Mesothelial cell of epicardium (in vitro differentiated cells): ENCODE measurements around the gene PGD. TPM values are rescaled to one million over a fixed set of nuclear protein-coding genes. Genes with fewer than 3 reads are reported as not detected.

Source experiments
- DNase-seq, 2 experiments: peaks; one replicate each; pipeline ENCODE4 v3.0.0; 2021; ENCODE audit warnings: low spot score in 2 of 2; ENCODE audit not compliant: unreplicated experiment in 2 of 2
- H3K27ac Mint-ChIP-seq: 2 replicates; pipeline ENCODE4 v1.8.0; 2021; ENCODE audit warnings: mixed read lengths
- H3K27me3 Mint-ChIP-seq: 2 replicates; pipeline ENCODE4 v1.8.0; 2021; ENCODE audit warnings: low read depth, mixed read lengths
- H3K36me3 Mint-ChIP-seq: 2 replicates; pipeline ENCODE4 v1.8.0; 2021; ENCODE audit warnings: mixed read lengths
- H3K4me1 Mint-ChIP-seq: 2 replicates; pipeline ENCODE4 v1.8.0; 2021; ENCODE audit warnings: mixed read lengths
- H3K4me3 Mint-ChIP-seq: 2 replicates; pipeline ENCODE4 v1.8.0; 2021; ENCODE audit warnings: mild to moderate bottlenecking, moderate library complexity, mixed read lengths
- H3K9me3 Mint-ChIP-seq: 2 replicates; pipeline ENCODE4 v1.8.0; 2021; ENCODE audit warnings: mixed read lengths
- total RNA-seq: library from RNA; stranded (reverse); gene quantifications from 3 replicates; pipeline ENCODE4 v1.2.1, GENCODE V29; 2021
- TF ChIP-seq, protein P1 (sequence below): fragments of 200-600 bp; sonication (generic); IDR thresholded peaks from one replicate; pipeline ENCODE4 v1.5.0; 2021; ENCODE audit warnings: antibody characterized with exemption; ENCODE audit not compliant: unreplicated experiment

The PGD gene
- total RNA-seq, 1 donor from 2014 or later: 167 TPM

DNA sequence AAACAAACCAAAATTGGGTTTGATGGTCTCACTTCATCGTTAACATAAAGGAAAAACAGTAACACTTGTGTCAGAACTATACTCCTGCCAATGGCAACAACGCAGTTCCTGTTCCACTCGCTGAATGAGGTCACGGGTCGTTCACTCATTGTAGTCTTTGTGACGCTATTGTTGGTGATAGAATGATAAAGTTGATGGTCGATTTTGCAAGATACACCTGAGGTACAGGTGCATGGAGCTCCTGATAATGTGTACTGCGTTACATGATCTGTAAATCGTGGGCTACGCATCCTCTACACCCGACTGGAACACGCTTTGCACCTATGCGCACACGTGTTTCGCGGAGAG is 31.0 kb downstream of the PGD start:
- TF ChIP-seq, protein P1, sequence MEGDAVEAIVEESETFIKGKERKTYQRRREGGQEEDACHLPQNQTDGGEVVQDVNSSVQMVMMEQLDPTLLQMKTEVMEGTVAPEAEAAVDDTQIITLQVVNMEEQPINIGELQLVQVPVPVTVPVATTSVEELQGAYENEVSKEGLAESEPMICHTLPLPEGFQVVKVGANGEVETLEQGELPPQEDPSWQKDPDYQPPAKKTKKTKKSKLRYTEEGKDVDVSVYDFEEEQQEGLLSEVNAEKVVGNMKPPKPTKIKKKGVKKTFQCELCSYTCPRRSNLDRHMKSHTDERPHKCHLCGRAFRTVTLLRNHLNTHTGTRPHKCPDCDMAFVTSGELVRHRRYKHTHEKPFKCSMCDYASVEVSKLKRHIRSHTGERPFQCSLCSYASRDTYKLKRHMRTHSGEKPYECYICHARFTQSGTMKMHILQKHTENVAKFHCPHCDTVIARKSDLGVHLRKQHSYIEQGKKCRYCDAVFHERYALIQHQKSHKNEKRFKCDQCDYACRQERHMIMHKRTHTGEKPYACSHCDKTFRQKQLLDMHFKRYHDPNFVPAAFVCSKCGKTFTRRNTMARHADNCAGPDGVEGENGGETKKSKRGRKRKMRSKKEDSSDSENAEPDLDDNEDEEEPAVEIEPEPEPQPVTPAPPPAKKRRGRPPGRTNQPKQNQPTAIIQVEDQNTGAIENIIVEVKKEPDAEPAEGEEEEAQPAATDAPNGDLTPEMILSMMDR: no peak
- no peaks in the 10 kb centered on the region for H3K9me3 Mint-ChIP-seq
- peak overlapping the region; percentile 86 for H3K4me3 Mint-ChIP-seq
- no peak overlapping the region for H3K27ac Mint-ChIP-seq
- no peak for DNase-seq
- H3K27me3 Mint-ChIP-seq: no peaks in the 10 kb centered on the region
- H3K36me3 Mint-ChIP-seq: no peaks in the 10 kb centered on the region
- H3K4me1 Mint-ChIP-seq: peaks cover 15% of the 10 kb centered on the region

DNA sequence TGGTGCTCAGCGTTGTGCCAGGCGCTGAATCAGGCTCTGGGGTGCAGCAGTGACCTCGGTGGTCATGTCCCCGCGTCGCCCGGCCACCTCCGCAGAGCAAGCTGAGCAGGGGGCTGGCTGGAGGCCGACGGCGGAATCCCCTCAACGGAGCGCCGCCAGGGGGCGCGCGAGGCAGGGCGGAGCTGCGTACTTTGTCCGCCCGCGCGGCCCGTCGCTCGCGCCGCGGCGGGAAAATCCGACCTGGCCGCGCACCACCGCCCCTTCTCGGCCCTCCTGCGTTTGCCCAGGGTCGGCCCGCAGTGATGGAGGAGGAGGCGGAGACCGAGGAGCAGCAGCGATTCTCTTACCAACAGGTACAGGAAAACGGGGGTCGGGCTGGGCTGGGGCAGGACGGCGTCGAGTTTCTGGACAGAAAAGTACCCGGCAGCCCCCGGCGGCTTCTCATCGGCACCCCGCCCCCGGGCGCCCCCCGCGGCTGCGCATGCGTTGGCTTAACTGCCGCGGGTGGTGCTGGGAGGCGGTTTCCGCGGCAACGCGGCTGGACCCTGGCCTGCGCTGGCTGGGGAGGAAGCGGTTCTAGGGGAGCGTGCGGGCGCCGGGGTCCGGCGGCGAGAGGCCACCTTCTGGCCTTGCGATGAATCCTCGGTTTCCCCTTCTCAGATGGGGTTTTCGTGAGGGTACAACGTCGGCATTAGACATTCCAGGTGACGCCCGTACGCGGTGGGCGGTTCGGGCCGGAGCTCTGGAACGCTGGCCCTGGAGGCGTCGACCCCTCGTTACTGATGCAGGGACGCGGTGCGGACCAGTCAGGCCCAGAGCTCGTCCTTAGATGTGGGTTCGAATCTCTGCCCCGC is 31.6 kb downstream of the PGD start, which contains the start of gene CENPS:
TSS of gene CENPS (plus strand) at position 218 of the 854 bp plus-strand sequence. CDS start at position 303, 85 bp downstream.
- Mint-ChIP-seq H3K4me1 (peaks cover 15% of the 10 kb centered on the region), H3K4me3 (peak within 1 kb of the TSS; percentile 86), H3K27me3 (no peaks in the 10 kb centered on the region), H3K27ac (peak within 1 kb of the TSS; percentile 94), H3K9me3 (no peaks in the 10 kb centered on the region), H3K36me3 (no peaks in the 10 kb centered on the region)
- TF ChIP-seq, protein P1: peak; percentile 95
- DNase-seq: peak; percentile 91 to 96

DNA sequence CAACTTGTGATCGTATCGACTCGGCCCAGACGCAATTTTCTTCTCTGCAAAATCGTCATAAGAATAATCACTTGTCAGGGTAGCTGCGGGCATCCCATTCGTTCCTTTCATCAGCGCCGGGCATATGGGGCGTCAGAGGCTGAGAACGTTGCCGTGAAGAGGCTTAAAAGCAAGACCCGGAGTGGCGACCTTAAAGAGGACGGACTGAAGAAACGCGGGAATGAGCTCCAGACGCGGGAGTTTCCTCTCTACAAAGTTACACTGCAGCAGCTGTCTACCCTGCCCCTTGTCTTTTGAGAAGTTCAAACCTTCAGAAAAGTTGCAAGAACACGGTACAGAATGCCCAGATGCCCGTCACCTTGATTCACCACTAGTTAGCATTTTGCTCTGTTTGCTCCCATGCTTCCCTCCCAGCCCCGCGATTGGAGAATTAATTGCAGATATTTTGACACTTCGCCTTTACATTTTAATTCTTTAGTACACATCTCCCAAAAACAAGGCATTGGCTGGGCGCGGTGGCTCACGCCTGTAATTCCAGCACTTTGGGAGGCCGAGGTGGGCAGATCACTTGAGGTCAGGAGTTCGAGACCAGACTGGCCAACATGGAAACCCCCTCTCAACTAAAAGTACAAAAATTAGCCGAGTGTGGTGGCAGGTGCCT is 32.3 kb downstream of the PGD start:
- Mint-ChIP-seq H3K36me3 (no peaks in the 10 kb centered on the region), H3K27me3 (no peaks in the 10 kb centered on the region), H3K4me3 (peak overlapping the region; percentile 86), H3K4me1 (peaks cover 15% of the 10 kb centered on the region), H3K9me3 (no peaks in the 10 kb centered on the region), H3K27ac (peak overlapping the region; percentile 90)
- TF ChIP-seq, protein P1: no peak
- DNase-seq: no peak

DNA sequence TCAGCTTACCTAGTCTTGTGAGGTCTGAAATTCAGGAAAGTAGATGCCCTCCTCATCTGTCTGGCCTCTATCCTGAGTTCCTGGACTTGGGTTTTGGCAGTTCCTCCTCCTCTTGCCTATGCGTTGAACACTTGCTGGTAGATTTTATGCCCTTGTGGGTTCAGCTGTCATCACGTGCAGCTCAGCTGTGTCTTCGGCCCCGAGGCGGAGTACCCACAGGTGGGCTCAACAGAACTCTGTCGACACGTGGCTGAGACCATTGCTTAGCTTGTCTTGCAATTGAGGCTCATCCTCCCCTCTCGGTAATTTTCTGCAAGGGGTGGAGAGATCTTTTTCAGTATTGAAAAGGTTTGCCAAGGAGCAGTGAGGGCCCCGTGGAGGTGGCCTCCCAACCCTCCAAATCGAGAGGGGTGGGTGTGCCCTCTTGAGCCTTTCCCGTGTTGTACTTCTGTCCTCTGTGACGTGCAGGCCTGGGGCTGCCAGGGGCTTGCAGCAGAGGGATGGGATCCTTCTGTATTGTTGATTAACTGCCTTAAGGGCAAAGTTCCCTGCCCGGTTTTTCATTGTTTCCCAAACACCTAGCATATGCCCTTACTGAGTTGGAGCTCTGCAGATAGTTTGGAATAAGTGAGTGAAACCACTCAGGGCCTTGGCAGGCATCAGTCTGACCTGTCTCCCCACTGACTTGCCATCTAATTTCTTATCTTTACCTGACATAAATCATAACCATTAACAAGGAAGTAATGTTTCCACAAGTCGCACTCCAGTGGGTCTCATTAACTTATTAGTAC is 34.2 kb downstream of the PGD start:
- TF ChIP-seq, protein P1: no peak
- no peak for DNase-seq
- no peaks in the 10 kb centered on the region for H3K27me3 Mint-ChIP-seq
- peaks cover 11% of the 10 kb centered on the region for H3K4me1 Mint-ChIP-seq
- no peak overlapping the region for H3K4me3 Mint-ChIP-seq
- no peak overlapping the region for H3K27ac Mint-ChIP-seq
- H3K9me3 Mint-ChIP-seq: no peaks in the 10 kb centered on the region
- no peaks in the 10 kb centered on the region for H3K36me3 Mint-ChIP-seq

DNA sequence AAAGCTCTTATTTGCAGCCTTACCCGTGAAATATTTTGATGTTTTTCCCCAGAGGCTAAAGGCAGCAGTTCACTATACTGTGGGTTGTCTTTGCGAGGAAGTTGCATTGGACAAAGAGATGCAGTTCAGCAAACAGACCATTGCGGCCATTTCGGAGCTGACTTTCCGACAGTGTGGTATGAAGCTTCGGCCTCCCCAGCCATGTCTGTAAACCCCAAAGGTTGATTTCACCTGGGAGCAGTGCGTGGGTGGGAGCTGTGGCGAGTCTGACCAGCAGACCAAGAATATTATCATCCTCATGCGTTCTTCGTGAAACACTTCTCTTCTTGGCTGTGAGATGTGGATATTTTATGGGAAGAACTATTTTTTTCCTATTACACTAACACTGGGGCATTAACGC is 34.9 kb downstream of the PGD start:
- DNase-seq: no peak
- Mint-ChIP-seq H3K27me3 (no peaks in the 10 kb centered on the region), H3K27ac (no peak overlapping the region), H3K9me3 (no peaks in the 10 kb centered on the region), H3K4me3 (no peak overlapping the region), H3K36me3 (no peaks in the 10 kb centered on the region), H3K4me1 (peaks cover 11% of the 10 kb centered on the region)
- TF ChIP-seq, protein P1: no peak
